HG03108 (cell line): Measurements from ENCODE around the gene SLC23A2.
"Not testable (repeated sequence)": the region's sequence is repeated elsewhere in the genome, so short reads cannot be mapped to it uniquely, and the experiment has no call there.

Experiments used
- ATAC-seq: cut with Tn5 transposase; IDR thresholded peaks from one replicate; pipeline ENCODE4 v1.9.1; 2021; ENCODE audit warnings: moderate library complexity; ENCODE audit not compliant: unreplicated experiment

SLC23A2 gene

GRCh38 chr20:4853757-4854560 lies 147.4 kb downstream of the SLC23A2 start:
- no peak for ATAC-seq

- ATAC-seq = no peak
These were observed 148.3 kb downstream of the SLC23A2 start for GRCh38 chr20:4853004-4853403.

- no peak for ATAC-seq
These were observed 150.3 kb downstream of the SLC23A2 start for GRCh38 chr20:4850960-4851359.

GRCh38 chr20:4848829-4849228 lies 152.5 kb downstream of the SLC23A2 start:
- not testable (repeated sequence) for ATAC-seq

- ATAC-seq = no peak
These were observed 153.3 kb downstream of the SLC23A2 start for GRCh38 chr20:4848041-4848440.

GRCh38 chr20:4846821-4847220 lies 154.5 kb downstream of the SLC23A2 start:
- ATAC-seq = no peak

GRCh38 chr20:4844751-4845465 lies 156.4 kb downstream of the SLC23A2 start:
- ATAC-seq = no peak

GRCh38 chr20:4844325-4844724 lies 157.0 kb downstream of the SLC23A2 start:
- ATAC-seq = no peak

GRCh38 chr20:4840801-4841200 lies 160.5 kb downstream of the SLC23A2 start:
- no peak for ATAC-seq

GRCh38 chr20:4838526-4838925 lies 162.8 kb downstream of the SLC23A2 start:
- ATAC-seq = no peak

GRCh38 chr20:4837760-4838159 lies 163.6 kb downstream of the SLC23A2 start:
- no peak for ATAC-seq

GRCh38 chr20:4836935-4837334 lies 164.4 kb downstream of the SLC23A2 start:
- no peak for ATAC-seq

- ATAC-seq = no peak
These were observed 164.8 kb downstream of the SLC23A2 start for GRCh38 chr20:4836473-4836872.

- ATAC-seq = no peak
These were observed 165.8 kb downstream of the SLC23A2 start for GRCh38 chr20:4835244-4836177.

- ATAC-seq = no peak
These were observed 168.1 kb downstream of the SLC23A2 start for GRCh38 chr20:4833074-4833728.

GRCh38 chr20:4832469-4832868 lies 168.8 kb downstream of the SLC23A2 start:
- ATAC-seq = no peak

- no peak for ATAC-seq
These were observed 170.6 kb downstream of the SLC23A2 start for GRCh38 chr20:4830696-4831095.

- no peak for ATAC-seq
These were observed 171.1 kb downstream of the SLC23A2 start for GRCh38 chr20:4830259-4830658.

- ATAC-seq = no peak
These were observed 171.6 kb downstream of the SLC23A2 start for GRCh38 chr20:4829514-4830215.
